ENCODE measurements around the gene LAMTOR4. TPM values are rescaled to one million over a fixed set of nuclear protein-coding genes. Genes with fewer than 3 reads are reported as not detected.
"Not testable (repeated sequence)": the region's sequence is repeated elsewhere in the genome, so short reads cannot be mapped to it uniquely, and the experiment has no call there.

The LAMTOR4 gene
- total RNA-seq, 1 donor from 2014 or later = 151 TPM

DNA sequence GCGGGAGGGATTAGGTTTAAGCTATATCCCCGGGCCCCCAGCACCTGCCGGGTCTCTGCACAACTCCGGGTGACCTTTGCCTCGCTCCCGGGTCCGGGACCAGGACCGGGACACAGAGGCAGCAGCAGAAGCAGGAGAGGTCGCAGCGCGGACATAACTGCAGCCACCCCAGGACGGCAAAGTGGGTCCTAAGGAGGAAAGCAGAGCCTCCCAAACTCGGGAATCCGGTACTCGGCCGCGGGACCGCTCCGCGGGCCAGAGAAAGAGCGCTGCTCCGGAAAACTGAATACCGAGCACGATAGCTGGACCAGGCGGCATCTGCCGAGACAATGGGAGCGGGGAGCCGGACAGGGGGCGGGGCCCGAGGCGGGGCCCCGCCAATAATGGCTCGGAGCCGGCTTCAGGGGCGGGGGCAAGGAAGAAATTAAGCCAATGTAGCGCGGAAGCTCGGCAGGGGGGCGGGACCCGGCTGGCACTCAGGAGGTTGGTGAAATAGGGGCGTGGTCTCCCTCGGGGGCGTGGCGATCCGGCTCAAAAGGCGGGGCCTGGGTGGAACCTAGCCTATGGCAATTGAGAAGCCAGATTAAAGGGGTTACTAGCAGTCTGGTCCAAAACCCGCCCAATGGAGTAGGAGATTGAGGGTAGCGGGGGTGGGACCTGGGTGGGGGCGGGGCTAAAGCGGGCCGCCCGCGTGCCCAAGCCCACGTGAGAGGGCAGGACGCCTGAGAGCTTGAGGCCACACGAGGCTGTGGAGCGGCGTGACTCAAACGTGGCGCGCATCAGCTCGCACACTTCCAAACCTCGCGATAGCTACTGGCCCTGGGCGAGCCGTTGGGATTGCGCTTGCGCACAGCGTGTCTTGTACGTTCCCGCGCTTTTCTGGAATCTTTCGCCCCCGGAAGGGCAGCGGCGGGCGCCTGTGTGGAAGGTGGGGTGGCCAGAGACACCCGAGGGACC is 28.6 kb downstream of the LAMTOR4 start, which contains the start of the genes GPC2 and STAG3:
Gene GPC2, minus strand, starts transcription at position 337 of the 957 bp plus-strand sequence. Its CDS starts 182 bp downstream, at position 155.
Gene STAG3, plus strand, starts transcription at position 874 of the 957 bp plus-strand sequence. CDS start 2,639 bp downstream, outside the sequence.
- Mint-ChIP-seq H3K27me3 (peaks cover 4% of the 10 kb centered on the region), H3K27ac (peak within 1 kb of the TSS; percentile 68), H3K9me3 (no peaks in the 10 kb centered on the region), H3K36me3 (ENCODE audit: low read depth) (no peaks in the 10 kb centered on the region), H3K4me3 (peak within 1 kb of the TSS; percentile 84), H3K4me1 (peaks cover 21% of the 10 kb centered on the region)
- DNase-seq (peak; percentile 97), ATAC-seq (ENCODE audit: low read depth) (peak; percentile 95)
- CTCF ChIA-PET = interaction anchor here (0.8 to 1.7 kb wide), 3 partner anchors 13 to 45 kb away, joined by 3 to 6 read pairs (median 3); no protein-coding TSS in a partner anchor
- intact Hi-C loops (cut with micrococcal nuclease) = loop anchor here (1.0 to 5.0 kb wide), 5 partner anchors 13 to 50 kb away; partner anchors contain the start of genes LAMTOR4 and TRAPPC14
- no peak for TF ChIP-seq CTCF (IDR thresholded peaks at IDR 0.05)
- POLR2A ChIA-PET = interaction anchor here (0.5 to 3.7 kb wide), 16 partner anchors 9 to 301 kb away, joined by 3 to 31 read pairs (median 6); partner anchors contain the start of genes GAL3ST4, LAMTOR4, MBLAC1 and MEPCE

DNA sequence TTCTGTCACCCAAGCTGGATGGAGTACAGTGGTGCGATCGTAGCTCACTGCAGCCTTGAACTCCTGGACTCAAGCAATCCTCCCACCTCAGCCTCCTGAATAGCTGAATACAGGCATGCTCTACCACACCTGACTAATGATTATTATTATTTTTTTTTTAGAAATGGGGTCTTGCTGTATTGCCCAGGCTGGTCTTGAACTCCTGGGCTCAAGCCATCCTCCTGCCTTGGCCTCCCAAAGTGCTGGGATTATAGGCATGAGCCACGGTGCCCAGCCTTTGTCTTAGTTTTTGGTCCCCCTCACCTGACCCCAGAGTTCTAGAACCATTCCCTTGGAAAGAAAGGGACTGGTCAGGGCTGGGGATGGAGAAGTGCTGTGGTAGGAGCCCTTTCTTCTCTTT is 31.4 kb downstream of the LAMTOR4 start:
- DNase-seq; CTCF ChIA-PET; intact Hi-C loops (cut with micrococcal nuclease); H3K27me3 Mint-ChIP-seq; H3K27ac Mint-ChIP-seq; H3K9me3 Mint-ChIP-seq; H3K4me3 Mint-ChIP-seq; ATAC-seq (ENCODE audit: low read depth); H3K36me3 Mint-ChIP-seq (ENCODE audit: low read depth): not testable (repeated sequence)
- H3K4me1 Mint-ChIP-seq = peaks cover 21% of the 10 kb centered on the region
- POLR2A ChIA-PET = interaction anchor here (1.3 kb wide), 1 partner anchor 48 kb away, joined by 5 read pairs; no protein-coding TSS in a partner anchor

- CTCF ChIA-PET; H3K36me3 Mint-ChIP-seq (ENCODE audit: low read depth); ATAC-seq (ENCODE audit: low read depth); H3K27me3 Mint-ChIP-seq; H3K27ac Mint-ChIP-seq; H3K9me3 Mint-ChIP-seq; intact Hi-C loops (cut with micrococcal nuclease); DNase-seq; POLR2A ChIA-PET; H3K4me1 Mint-ChIP-seq; H3K4me3 Mint-ChIP-seq: not testable (repeated sequence)
Measured at GRCh38 chr7:100182616-100183015, 33.9 kb downstream of the LAMTOR4 start.

DNA sequence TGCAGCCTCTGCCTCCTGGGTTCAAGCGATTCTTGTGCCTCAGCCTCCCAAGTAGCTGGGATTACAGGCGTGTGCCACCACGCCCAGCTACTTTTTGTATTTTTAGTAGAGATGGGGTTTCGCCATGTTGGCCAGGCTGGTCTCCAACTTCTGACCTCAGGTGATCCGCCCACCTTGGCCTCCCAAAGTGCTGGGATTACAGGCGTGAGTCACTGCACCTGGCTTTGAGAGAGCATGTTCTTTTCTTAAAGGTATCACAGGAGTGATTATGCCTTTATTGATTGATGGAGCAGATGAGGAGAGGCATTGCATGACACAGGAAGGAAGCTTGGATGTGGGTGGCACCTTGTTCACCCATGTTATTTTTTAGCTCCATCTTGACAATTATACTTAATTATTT is 34.4 kb downstream of the LAMTOR4 start:
- CTCF ChIA-PET; H3K4me1 Mint-ChIP-seq; POLR2A ChIA-PET; intact Hi-C loops (cut with micrococcal nuclease); H3K4me3 Mint-ChIP-seq; H3K27me3 Mint-ChIP-seq; H3K36me3 Mint-ChIP-seq (ENCODE audit: low read depth); H3K27ac Mint-ChIP-seq; H3K9me3 Mint-ChIP-seq; DNase-seq; ATAC-seq (ENCODE audit: low read depth): not testable (repeated sequence)

- ChIA-PET POLR2A (interaction anchor here (0.8 kb wide), 1 partner anchor 18 kb away, joined by 5 read pairs; the partner anchor contains the start of gene GAL3ST4), CTCF (no interaction called here)
- Mint-ChIP-seq H3K27ac (no peak overlapping the region), H3K27me3 (no peaks in the 10 kb centered on the region), H3K4me1 (peaks cover 18% of the 10 kb centered on the region), H3K36me3 (ENCODE audit: low read depth) (no peaks in the 10 kb centered on the region), H3K4me3 (no peak overlapping the region), H3K9me3 (no peaks in the 10 kb centered on the region)
- ATAC-seq (ENCODE audit: low read depth) = no peak
- DNase-seq = no peak
- TF ChIP-seq CTCF (IDR thresholded peaks at IDR 0.05) = no peak
- intact Hi-C loops (cut with micrococcal nuclease) = no loop called here
Measured at GRCh38 chr7:100185726-100186125, 37.0 kb downstream of the LAMTOR4 start.

GRCh38 chr7:100189061-100189460 is 40.3 kb downstream of the LAMTOR4 start:
- TF ChIP-seq CTCF (IDR thresholded peaks at IDR 0.05) = no peak
- H3K4me3 Mint-ChIP-seq = no peak overlapping the region
- POLR2A ChIA-PET = interaction anchor here (1.8 to 2.1 kb wide), 2 partner anchors 11 kb away, joined by 12 to 17 read pairs; partner anchors contain the start of genes GPC2 and STAG3
- DNase-seq (no peak), ATAC-seq (ENCODE audit: low read depth) (no peak)
- H3K4me1 Mint-ChIP-seq = peaks cover 46% of the 10 kb centered on the region
- intact Hi-C loops (cut with micrococcal nuclease) = no loop called here
- no peaks in the 10 kb centered on the region for H3K27me3 Mint-ChIP-seq
- CTCF ChIA-PET = interaction anchor here (1.0 to 2.9 kb wide), 5 partner anchors 12 to 90 kb away, joined by 3 to 33 read pairs (median 3); no protein-coding TSS in a partner anchor
- no peaks in the 10 kb centered on the region for H3K9me3 Mint-ChIP-seq
- peak overlapping the region; percentile 91 for H3K27ac Mint-ChIP-seq
- H3K36me3 Mint-ChIP-seq (ENCODE audit: low read depth) = no peaks in the 10 kb centered on the region
